HG02623 (cell line): ENCODE results near the gene CDH13.

Experiments used
- ATAC-seq: cut with Tn5 transposase; IDR thresholded peaks from one replicate; pipeline ENCODE4 v1.9.1; 2021; ENCODE audit warnings: moderate library complexity; ENCODE audit not compliant: unreplicated experiment

Gene CDH13

GRCh38 chr16:83365166-83365565 is 738.4 kb downstream of the CDH13 start:
- no peak for ATAC-seq

DNA sequence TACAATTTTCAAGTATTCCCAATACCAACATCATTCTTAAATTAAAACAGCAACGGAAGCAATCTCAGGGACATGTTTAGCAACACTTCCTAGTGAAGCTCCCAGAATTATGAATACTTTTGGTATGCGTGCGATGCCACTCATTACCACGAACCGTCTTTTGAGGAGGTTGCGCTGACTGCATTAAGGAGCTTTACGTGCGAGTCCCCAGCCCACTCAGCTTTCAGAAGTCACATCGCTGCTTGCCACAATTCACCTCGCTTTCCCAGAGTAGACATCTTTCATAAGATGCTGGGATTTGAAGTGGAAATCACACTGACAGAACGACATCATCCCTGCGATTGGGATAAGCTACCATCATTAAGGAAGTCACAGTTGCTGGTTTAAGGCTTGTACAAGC is 739.5 kb downstream of the CDH13 start:
- ATAC-seq: no peak

- ATAC-seq: no peak
Observed at GRCh38 chr16:83374979-83375378, 748.2 kb downstream of the CDH13 start.

DNA sequence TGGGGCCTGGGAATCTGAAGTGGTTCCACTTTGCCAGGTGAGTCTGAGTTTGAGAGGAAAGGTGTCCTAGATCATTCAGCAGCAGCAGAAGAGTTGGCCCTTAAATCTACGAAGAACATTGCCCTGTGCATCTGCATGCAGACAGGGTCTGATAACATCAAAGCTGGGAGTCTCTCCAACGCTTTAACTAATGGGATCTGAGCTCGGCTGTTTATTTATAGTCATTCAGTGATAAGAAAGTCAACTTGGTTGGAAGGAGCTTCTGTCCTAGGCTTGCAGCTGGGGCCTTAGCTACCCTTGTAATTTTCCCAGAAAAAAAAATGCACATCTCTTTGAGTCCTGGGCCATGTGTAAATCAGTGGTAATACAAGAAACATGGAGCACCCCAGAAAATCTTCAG is 763.0 kb downstream of the CDH13 start:
- ATAC-seq: no peak

DNA sequence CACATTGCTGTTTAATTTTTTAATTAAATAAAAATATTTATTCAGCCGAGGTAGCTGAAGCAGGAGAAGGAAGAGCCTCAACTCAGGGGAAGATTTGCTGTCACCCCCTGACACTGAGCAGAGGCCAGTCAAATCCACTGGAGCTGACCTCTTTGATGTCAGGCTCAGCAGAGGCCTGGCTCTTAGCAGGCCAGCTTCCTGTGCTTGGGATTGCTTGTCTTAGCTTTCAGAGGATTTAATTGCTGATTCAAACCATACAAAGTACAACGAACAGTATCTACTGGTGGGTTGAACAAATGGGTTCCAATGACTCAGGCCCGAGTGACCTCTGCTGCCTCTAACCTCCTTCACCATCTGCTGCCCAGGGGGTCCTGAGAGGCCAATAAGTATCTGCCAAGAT is 764.0 kb downstream of the CDH13 start:
- ATAC-seq: no peak

GRCh38 chr16:83392743-83393142 is 766.0 kb downstream of the CDH13 start:
- no peak for ATAC-seq

DNA sequence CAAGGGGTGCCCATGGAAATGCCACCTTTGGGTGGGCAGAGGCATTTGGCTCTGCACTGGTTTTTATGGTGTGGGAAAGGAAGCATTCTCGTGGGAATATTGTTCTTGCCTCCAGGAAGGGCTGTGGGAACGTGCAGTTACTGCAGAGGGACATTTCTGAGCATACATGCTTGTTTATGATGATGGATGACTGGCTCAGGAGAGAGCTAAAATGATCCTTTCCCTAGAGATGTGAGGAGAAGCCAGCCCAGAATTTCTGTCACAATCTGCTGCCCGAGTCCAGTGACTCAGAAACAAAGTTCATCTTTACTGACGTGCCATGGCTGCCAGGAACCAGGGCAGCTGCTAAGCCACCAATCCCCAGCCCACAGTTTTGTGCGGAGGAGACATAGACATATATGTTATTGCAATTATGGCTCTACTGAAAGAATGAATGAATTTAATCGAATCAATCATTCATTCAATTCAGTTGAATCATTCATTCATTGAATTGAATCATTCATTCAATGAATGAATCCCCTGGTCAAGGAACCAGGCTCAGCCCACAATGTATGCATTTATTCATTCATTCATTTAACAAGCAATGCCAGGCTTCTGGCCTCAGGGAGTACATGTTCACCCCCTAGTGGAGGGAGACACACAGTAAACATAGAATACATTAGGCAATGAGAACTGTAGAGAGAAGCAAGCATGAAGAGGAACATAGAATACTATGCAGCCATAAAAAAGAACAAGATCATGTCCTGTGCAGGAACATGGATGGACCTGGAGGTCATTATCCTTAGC is 766.6 kb downstream of the CDH13 start:
- ATAC-seq: no peak

DNA sequence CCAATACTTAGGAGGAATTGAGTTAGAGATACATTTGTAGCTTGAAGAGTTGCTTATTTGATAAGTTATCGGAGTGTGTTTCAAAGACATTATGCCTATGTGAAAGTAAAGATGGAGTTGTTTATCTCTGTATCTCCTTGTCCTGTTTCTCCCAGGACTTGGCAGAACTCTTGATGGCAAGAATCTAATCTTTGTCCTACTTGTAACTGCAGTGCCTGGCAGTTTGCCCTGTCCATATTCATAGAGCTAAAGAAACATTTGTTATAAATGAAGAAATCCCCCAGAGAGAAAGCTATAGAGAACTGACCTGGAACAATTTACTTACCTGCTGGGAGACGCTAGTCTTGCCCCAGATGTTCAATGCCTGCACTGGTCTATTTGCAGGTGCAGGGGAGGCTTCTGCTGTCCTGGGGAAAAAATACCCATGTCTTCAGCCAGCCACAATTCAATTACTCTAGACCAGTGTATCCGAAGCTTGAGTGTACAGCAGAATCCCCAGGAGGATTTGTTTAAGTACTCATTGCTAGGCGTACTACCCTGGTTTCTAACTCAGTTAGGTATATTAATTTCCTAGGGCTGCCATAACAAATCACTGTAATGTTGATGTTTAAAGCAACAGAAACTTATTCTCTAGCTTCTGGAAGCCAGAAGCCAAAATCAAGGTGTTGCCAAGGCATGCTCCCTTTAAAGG is 771.0 kb downstream of the CDH13 start:
- ATAC-seq: no peak

- ATAC-seq: no peak
Observed at GRCh38 chr16:83400234-83400633, 773.5 kb downstream of the CDH13 start.

GRCh38 chr16:83402160-83402814 is 775.5 kb downstream of the CDH13 start:
- no peak for ATAC-seq

DNA sequence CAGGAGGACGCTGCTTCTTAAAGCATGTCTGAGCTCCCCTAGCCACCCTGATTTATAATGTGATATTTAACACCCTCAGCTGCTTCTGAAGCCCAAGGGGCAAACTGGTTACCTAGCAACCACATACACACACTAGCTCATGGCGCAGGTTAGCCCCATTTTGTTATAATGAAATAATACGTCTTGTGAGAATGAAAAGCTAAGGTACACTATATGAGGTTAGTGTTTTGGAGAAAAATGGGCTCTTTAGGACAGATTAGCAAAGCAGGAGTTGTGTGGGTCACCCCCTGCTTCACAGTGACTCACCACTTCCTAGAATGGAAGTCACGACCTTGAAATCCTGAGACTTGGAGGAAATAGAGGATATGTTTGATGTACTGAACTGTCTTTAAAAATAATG is 776.2 kb downstream of the CDH13 start:
- ATAC-seq: no peak

- no peak for ATAC-seq
Observed at GRCh38 chr16:83403761-83404160, 777.0 kb downstream of the CDH13 start.

- no peak for ATAC-seq
Observed at GRCh38 chr16:83404261-83404660, 777.5 kb downstream of the CDH13 start.

- no peak for ATAC-seq
Observed at GRCh38 chr16:83407928-83408327, 781.2 kb downstream of the CDH13 start.

GRCh38 chr16:83409347-83409746 is 782.6 kb downstream of the CDH13 start:
- ATAC-seq: no peak

DNA sequence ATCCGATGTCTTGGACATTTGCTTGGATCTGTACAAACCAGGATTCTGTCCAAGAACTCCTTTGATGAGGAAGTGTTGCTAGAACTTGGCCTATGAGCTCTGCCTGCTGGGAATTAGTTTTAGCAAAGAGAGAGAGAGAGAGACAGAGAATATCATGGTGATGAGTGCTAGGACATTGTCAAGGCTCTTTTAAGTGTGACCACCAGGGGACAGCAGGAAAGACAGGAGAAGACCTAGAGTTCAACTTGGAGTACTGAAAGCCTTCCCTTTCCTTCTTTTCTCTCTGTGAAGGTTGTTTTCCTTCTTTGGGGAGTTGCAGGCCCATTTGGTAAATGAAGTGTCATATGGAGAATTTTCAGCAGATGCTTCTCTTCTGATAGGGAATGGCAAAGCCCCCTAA is 791.8 kb downstream of the CDH13 start:
- ATAC-seq: no peak

GRCh38 chr16:83420206-83420760 is 793.5 kb downstream of the CDH13 start:
- ATAC-seq: no peak

DNA sequence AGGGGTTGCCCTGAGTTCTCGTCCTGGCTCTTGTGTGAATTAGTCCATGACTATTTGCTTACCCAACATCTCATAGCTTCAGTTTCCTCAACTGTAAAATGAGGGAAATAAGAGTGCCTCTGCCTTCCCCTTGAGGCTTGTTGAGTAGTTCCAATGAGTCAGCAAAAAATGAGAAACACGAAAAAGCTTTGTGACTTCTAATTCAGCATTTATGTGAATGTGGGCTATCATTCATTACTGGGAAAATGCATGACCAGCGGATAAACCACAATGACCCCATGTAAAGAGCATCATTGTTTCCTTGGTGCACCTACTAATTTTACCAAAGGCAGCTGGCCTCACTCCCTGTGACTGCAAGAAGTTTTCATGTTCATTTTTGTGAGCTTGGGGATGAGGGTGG is 806.4 kb downstream of the CDH13 start:
- no peak for ATAC-seq

DNA sequence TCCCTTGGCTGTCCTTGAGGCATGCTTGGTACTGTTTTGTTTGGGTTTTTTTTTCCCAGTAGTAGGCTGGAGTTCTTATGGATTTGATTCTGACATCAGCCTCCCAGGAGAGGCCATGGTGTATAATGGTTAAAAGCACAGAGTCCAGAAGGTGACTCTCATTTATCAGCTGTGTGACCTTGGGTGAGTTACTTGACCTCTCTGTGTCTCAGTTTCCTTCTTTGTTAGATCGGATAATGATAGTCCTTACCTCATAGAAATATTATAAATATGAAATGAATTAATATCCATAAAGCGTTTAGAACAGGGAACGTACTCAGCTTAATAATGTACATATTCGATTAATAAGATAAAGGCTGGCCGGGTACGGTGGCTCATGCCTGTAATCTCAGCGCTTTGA is 810.3 kb downstream of the CDH13 start:
- ATAC-seq: no peak

DNA sequence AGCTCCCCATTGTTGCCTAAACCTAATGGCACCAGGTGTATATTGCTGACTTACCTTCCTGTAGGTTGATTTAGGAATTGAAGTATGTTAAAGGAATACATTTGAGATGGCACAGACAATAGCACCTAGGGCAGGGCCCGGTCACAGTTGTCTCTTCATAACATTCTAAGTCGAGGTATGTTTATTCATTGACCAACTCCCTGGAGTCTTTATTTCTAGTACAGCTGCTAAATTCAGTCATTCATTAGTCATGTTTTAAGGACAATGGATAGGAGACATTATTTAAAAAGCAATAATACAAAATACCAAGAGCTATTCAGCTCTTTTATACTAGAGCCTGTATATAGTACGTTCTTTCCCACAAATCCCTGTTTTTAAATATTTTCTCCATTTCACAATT is 811.6 kb downstream of the CDH13 start:
- ATAC-seq: no peak

DNA sequence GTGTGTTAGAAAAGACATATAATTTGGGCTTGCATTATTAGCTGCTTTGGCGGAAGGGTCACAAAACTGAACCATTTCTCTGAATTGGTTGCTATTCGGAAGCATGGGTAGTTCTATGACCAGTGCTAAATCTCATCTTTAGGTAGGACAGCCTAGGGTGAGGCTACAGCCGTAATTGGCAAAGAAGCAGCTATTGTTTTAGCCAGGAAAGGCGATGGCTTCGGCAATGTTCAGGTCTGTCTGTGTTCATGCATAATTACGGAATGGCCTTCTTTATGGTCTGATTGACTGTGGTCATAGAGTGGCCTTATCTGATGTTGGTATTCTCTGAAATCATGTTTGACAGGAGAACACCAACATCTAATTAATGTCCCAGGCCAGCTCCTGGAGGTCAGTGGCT is 812.6 kb downstream of the CDH13 start:
- ATAC-seq: no peak

- no peak for ATAC-seq
Observed at GRCh38 chr16:83441517-83441916, 814.7 kb downstream of the CDH13 start.
